ENCODE data around the gene TSFM.

The TSFM gene

DNA sequence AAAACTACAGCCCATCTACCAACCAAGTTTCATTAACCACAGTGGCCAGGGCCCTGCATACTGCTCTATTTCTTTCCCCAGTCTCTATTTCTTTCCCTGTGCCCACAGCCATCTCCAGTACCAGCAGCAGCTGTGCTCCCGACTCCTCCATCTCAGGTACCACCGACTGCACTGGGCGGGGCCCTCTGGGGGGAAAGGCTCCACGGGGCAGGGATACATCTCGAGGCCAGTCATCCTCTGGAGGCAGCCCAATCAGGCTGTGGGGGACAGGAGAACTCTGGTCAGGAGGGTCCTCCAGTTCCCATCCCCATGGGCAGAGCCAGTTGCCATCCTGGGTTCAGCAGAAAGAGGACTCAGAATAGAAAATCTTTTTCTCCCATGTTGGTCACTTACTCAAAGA, 33.5 kb upstream of the TSFM start:
- Histone ChIP-seq H4K20me1 (ENCODE audit: low read depth, low read length) (no peaks in the 10 kb centered on the region), H3K9me3 (ENCODE audit: insufficient read depth, low read length) (no peaks in the 10 kb centered on the region), H3K4me3 (ENCODE audit: insufficient read depth, low read length, poor library complexity, severe bottlenecking) (no peak overlapping the region), H3K9ac (ENCODE audit: low read length) (no peak overlapping the region), H3K79me2 (ENCODE audit: insufficient read depth, low read length) (peaks cover 28% of the 10 kb centered on the region), H2AFZ (ENCODE audit: low read depth, low read length, severe bottlenecking) (no peak overlapping the region), H3K9me2 (replicated peaks; ENCODE audit: insufficient read depth, low read length) (no peaks in the 10 kb centered on the region), H3K27me3 (ENCODE audit: low read length) (no peaks in the 10 kb centered on the region), H3F3A (ENCODE audit: insufficient read depth) (peaks cover 36% of the 10 kb centered on the region), H3K4me2 (ENCODE audit: low read depth, low read length, poor library complexity, severe bottlenecking) (no peak overlapping the region), H3K27ac (ENCODE audit: low read depth, low read length) (no peak overlapping the region), H3K36me3 (ENCODE audit: low read length) (peaks cover 10% of the 10 kb centered on the region; the same call in 1 of the 2 replicates)
- TF ChIP-seq, protein P1, sequence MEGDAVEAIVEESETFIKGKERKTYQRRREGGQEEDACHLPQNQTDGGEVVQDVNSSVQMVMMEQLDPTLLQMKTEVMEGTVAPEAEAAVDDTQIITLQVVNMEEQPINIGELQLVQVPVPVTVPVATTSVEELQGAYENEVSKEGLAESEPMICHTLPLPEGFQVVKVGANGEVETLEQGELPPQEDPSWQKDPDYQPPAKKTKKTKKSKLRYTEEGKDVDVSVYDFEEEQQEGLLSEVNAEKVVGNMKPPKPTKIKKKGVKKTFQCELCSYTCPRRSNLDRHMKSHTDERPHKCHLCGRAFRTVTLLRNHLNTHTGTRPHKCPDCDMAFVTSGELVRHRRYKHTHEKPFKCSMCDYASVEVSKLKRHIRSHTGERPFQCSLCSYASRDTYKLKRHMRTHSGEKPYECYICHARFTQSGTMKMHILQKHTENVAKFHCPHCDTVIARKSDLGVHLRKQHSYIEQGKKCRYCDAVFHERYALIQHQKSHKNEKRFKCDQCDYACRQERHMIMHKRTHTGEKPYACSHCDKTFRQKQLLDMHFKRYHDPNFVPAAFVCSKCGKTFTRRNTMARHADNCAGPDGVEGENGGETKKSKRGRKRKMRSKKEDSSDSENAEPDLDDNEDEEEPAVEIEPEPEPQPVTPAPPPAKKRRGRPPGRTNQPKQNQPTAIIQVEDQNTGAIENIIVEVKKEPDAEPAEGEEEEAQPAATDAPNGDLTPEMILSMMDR (IDR thresholded peaks at IDR 0.05; ENCODE audit: insufficient read depth, low read length, poor library complexity, severe bottlenecking) = no peak
- no peak for TF ChIP-seq EZH2phosphoT487 (conservative IDR thresholded peaks at IDR 0.05; ENCODE audit: low read length)

DNA sequence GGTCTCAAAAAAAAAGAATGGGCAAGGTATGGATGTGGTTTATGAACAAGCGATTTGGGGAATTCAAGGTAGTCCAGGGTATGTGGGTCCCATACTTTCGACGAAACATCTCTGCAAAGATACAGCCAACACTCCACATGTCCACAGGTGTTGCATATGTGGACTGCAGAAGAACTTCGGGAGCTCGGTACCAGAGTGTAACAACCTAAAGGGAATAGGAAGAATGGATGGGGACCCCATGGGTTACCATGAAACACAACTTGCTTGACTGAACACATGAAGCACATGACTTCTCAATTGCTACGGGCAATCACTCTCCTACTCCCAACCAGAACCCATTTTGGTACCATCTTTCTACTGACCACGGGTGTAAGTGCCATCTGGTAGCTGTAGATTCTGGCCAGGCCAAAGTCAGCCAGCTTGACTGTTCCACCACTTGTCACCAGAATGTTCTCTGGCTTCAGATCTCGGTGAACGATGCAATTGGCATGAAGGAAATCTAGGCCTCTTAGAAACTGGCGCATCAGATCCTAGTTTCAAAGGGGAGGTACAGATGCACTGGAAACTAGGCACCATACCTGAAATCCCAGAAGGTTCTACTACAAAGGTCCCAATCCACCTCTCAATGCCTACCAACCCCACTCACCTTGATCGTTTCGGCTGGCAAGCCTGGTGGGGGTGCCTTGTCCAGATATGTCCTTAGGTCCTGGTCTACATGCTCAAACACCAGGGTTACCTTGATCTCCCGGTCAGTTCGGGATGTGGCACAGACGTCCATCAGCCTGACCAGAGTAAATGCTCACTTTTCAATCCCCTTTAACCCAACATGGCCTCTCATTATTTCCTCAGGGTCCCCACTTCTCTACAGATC, 31.8 kb upstream of the TSFM start:
- Histone ChIP-seq H3K27ac (ENCODE audit: low read depth, low read length) (peak overlapping the region; percentile 41), H3K4me3 (ENCODE audit: insufficient read depth, low read length, poor library complexity, severe bottlenecking) (peak overlapping the region; percentile 71)

DNA sequence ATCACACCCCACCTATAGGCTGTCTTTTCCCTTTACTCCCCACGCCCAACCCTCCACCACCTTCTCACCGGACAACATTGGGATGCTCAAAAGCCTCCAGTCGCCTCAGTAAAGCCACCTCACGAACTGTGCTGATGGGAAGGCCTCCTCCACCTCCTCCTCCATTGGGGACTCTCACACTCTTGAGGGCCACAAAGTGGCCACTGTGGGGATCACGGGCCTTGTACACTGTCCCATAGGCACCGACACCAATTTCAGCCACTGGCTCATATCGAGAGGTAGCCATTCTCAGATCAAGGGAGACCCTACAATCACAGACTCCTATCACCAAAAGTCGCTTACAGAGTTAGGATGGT, 31.2 kb upstream of the TSFM start:
- Histone ChIP-seq H3K79me2 (ENCODE audit: insufficient read depth, low read length) (peaks cover 28% of the 10 kb centered on the region), H3F3A (ENCODE audit: insufficient read depth) (peaks cover 38% of the 10 kb centered on the region), H3K9ac (ENCODE audit: low read length) (peak overlapping the region; percentile 72), H3K27ac (ENCODE audit: low read depth, low read length) (peak overlapping the region; percentile 41), H3K4me3 (ENCODE audit: insufficient read depth, low read length, poor library complexity, severe bottlenecking) (peak overlapping the region; percentile 71), H4K20me1 (ENCODE audit: low read depth, low read length) (no peaks in the 10 kb centered on the region), H3K9me3 (ENCODE audit: insufficient read depth, low read length) (no peaks in the 10 kb centered on the region), H2AFZ (ENCODE audit: low read depth, low read length, severe bottlenecking) (no peak overlapping the region), H3K36me3 (ENCODE audit: low read length) (peaks cover 10% of the 10 kb centered on the region; the same call in 1 of the 2 replicates), H3K4me2 (ENCODE audit: low read depth, low read length, poor library complexity, severe bottlenecking) (peak overlapping the region; percentile 72), H3K9me2 (replicated peaks; ENCODE audit: insufficient read depth, low read length) (no peaks in the 10 kb centered on the region), H3K27me3 (ENCODE audit: low read length) (no peaks in the 10 kb centered on the region)
- no peak for TF ChIP-seq EZH2phosphoT487 (conservative IDR thresholded peaks at IDR 0.05; ENCODE audit: low read length)
- TF ChIP-seq, protein P1 (IDR thresholded peaks at IDR 0.05; ENCODE audit: insufficient read depth, low read length, poor library complexity, severe bottlenecking) = no peak

More for the DNA sequence above, 31.8 kb upstream of the TSFM start:
- H2AFZ ChIP-seq (ENCODE audit: low read depth, low read length, severe bottlenecking) = no peak overlapping the region
- peaks cover 38% of the 10 kb centered on the region for H3F3A ChIP-seq (ENCODE audit: insufficient read depth)
- no peak for TF ChIP-seq EZH2phosphoT487 (conservative IDR thresholded peaks at IDR 0.05; ENCODE audit: low read length)
- H3K4me2 ChIP-seq (ENCODE audit: low read depth, low read length, poor library complexity, severe bottlenecking) = peak overlapping the region; percentile 72
- peaks cover 10% of the 10 kb centered on the region; the same call in 1 of the 2 replicates for H3K36me3 ChIP-seq (ENCODE audit: low read length)
- H3K79me2 ChIP-seq (ENCODE audit: insufficient read depth, low read length) = peaks cover 28% of the 10 kb centered on the region
- H3K9me3 ChIP-seq (ENCODE audit: insufficient read depth, low read length) = no peaks in the 10 kb centered on the region
- H4K20me1 ChIP-seq (ENCODE audit: low read depth, low read length) = no peaks in the 10 kb centered on the region
- no peaks in the 10 kb centered on the region for H3K9me2 ChIP-seq (replicated peaks; ENCODE audit: insufficient read depth, low read length)
- peak overlapping the region; percentile 72 for H3K9ac ChIP-seq (ENCODE audit: low read length)
- no peaks in the 10 kb centered on the region for H3K27me3 ChIP-seq (ENCODE audit: low read length)
